Measurements from ENCODE around the gene TMEM215.

DNA sequence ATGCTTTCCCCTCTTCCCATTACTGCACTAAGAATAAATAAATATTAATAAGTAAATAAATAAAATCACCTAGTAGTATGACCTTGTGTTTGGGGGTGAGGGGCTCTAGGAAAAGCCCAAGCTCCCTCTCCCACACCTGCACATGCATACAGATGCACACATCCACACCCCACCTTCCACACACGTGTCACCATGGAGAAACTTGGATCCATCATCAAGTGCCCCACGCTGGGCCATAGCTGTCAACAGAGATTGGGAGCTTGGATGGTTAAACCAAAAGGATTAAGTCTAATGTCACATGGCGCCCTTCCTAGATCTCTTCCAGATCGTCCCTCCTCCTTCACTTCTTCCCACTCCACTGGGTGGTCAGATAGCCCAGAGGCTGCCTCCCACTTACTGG, 37.0 kb downstream of the TMEM215 start:
- TF ChIP-seq NANOG (IDR thresholded peaks at IDR 0.05; ENCODE audit: insufficient read depth, low read depth, low read length, poor library complexity, severe bottlenecking), result no peak
- TF ChIP-seq CBX5 (IDR thresholded peaks at IDR 0.05; ENCODE audit: low read depth, low read length), result no peak
- TF ChIP-seq RAD21 (IDR thresholded peaks at IDR 0.05 in 1 of 2, conservative IDR thresholded peaks at IDR 0.05 in 1 of 2; ENCODE audit: low read depth in 2 of 2, low read length in 2 of 2), result no peak
- no peak for TF ChIP-seq POLR2A (IDR thresholded peaks at IDR 0.05; ENCODE audit: control extremely low read depth in 1 of 2, low read depth in 2 of 2, low read length in 2 of 2)
- TF ChIP-seq, protein P1, sequence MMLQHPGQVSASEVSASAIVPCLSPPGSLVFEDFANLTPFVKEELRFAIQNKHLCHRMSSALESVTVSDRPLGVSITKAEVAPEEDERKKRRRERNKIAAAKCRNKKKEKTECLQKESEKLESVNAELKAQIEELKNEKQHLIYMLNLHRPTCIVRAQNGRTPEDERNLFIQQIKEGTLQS (IDR thresholded peaks at IDR 0.05; ENCODE audit: insufficient read depth, low read depth, low read length), result no peak
- TF ChIP-seq, protein P2, sequence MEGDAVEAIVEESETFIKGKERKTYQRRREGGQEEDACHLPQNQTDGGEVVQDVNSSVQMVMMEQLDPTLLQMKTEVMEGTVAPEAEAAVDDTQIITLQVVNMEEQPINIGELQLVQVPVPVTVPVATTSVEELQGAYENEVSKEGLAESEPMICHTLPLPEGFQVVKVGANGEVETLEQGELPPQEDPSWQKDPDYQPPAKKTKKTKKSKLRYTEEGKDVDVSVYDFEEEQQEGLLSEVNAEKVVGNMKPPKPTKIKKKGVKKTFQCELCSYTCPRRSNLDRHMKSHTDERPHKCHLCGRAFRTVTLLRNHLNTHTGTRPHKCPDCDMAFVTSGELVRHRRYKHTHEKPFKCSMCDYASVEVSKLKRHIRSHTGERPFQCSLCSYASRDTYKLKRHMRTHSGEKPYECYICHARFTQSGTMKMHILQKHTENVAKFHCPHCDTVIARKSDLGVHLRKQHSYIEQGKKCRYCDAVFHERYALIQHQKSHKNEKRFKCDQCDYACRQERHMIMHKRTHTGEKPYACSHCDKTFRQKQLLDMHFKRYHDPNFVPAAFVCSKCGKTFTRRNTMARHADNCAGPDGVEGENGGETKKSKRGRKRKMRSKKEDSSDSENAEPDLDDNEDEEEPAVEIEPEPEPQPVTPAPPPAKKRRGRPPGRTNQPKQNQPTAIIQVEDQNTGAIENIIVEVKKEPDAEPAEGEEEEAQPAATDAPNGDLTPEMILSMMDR (IDR thresholded peaks at IDR 0.05; ENCODE audit: control extremely low read depth in 1 of 3, insufficient read depth in 1 of 3, low read depth in 1 of 3, low read length in 3 of 3), result no peak
- no peak for TF ChIP-seq RFX5 (IDR thresholded peaks at IDR 0.05; ENCODE audit: borderline replicate concordance, low read depth, low read length)
- TF ChIP-seq TAF1 (IDR thresholded peaks at IDR 0.05; ENCODE audit: low read depth, low read length), result no peak
- TF ChIP-seq, protein P3, sequence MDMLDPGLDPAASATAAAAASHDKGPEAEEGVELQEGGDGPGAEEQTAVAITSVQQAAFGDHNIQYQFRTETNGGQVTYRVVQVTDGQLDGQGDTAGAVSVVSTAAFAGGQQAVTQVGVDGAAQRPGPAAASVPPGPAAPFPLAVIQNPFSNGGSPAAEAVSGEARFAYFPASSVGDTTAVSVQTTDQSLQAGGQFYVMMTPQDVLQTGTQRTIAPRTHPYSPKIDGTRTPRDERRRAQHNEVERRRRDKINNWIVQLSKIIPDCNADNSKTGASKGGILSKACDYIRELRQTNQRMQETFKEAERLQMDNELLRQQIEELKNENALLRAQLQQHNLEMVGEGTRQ (IDR thresholded peaks at IDR 0.05; ENCODE audit: low read length), result no peak

Data from H1 (cell line).